ENCODE data around the gene SPACDR.
A peak's percentile ranks its signal among the peaks of the same experiment; 100 is the strongest.

The SPACDR gene

GRCh38 chr7:100478958-100479660 lies 15.0 kb upstream of the SPACDR start, which contains the start of gene TSC22D4:
TSC22D4 (minus strand) TSS chr7:100479214; CDS start chr7:100478038, 1,176 bp downstream.
- Histone ChIP-seq H3K27ac (ENCODE audit: low read length, poor library complexity, severe bottlenecking) (peak within 1 kb of the TSS; percentile 83), H3K27me3 (ENCODE audit: control insufficient read depth in 1 of 2, insufficient read depth in 1 of 2, low read length in 2 of 2) (no peaks in the 10 kb centered on the region), H2AK5ac (ENCODE audit: low read length, severe bottlenecking) (no peak within 1 kb of the TSS), H3K79me1 (replicated peaks; ENCODE audit: low read length, poor library complexity, severe bottlenecking) (peaks cover 10% of the 10 kb centered on the region), H2BK12ac (ENCODE audit: low read length in 2 of 2) (peak within 1 kb of the TSS; percentile 87), H3K36me3 (ENCODE audit: control insufficient read depth in 1 of 2, insufficient read depth in 2 of 2, low read depth in 1 of 2, low read length in 2 of 2) (peaks cover 19 to 23% of the 10 kb centered on the region in 2 experiments), H3K4me1 (ENCODE audit: control insufficient read depth, insufficient read depth, low read depth, low read length) (peaks cover 29% of the 10 kb centered on the region), H2AFZ (ENCODE audit: low read depth, low read length) (peak within 1 kb of the TSS; percentile 10), H4K91ac (ENCODE audit: low read length) (peak within 1 kb of the TSS; percentile 81), H4K8ac (ENCODE audit: low read length) (peak within 1 kb of the TSS; percentile 76), H3K18ac (ENCODE audit: low read depth in 1 of 2, low read length in 2 of 2) (peak within 1 kb of the TSS; percentile 97 to 98), H2BK120ac (ENCODE audit: low read depth, low read length) (peak within 1 kb of the TSS; percentile 83), H3K4me3 (ENCODE audit: insufficient read depth in 1 of 2, low read depth in 1 of 2, low read length in 2 of 2) (peak within 1 kb of the TSS; percentile 92 to 97), H3K9me3 (ENCODE audit: control insufficient read depth, low read length) (no peaks in the 10 kb centered on the region), H2BK5ac (ENCODE audit: low read depth, low read length, poor library complexity, severe bottlenecking) (peak within 1 kb of the TSS; percentile 68), H3K14ac (ENCODE audit: low read length in 2 of 2) (peak within 1 kb of the TSS; percentile 93 to 100), H3K23ac (ENCODE audit: low read length in 2 of 2) (peak within 1 kb of the TSS; percentile 54 to 61), H3K9ac (ENCODE audit: low read length) (peak within 1 kb of the TSS; percentile 96), H3K4me2 (ENCODE audit: low read length, poor library complexity, severe bottlenecking) (peak within 1 kb of the TSS; percentile 86), H3K4ac (ENCODE audit: low read depth in 1 of 2, low read length in 2 of 2) (peak within 1 kb of the TSS; percentile 96 to 98), H2BK15ac (ENCODE audit: low read depth, poor library complexity, severe bottlenecking) (peak within 1 kb of the TSS; percentile 76)
- 1% methylated on average over 26 of the region's 27 CpGs for WGBS
- DNase-seq, result peak; percentile 97

DNA sequence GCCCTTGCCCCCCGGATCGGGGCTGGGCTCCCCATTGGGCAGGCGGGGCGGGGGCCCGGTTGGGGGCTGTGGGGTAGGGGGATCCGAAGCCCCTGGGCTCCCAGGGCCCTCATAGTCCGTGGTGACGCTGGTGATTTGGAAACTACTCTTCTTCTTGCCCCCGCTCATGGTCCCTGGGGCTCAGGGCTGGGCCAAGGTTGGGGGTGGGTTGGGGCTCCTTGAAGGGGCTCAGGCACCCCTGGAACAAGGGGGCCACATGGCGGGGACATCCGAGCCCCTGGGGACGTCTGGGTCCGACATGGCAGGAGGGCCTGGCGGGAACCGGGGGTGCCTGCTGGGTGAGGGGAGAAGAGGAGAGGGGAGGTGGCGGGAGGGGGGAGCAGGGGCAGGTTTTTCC lies 13.8 kb upstream of the SPACDR start:
- Histone ChIP-seq H3K9ac (ENCODE audit: low read length) (peak overlapping the region; percentile 96), H3K4me3 (ENCODE audit: insufficient read depth in 1 of 2, low read depth in 1 of 2, low read length in 2 of 2) (peak overlapping the region; percentile 92 to 97), H3K23ac (ENCODE audit: low read length in 2 of 2) (no peak overlapping the region), H2BK15ac (ENCODE audit: low read depth, poor library complexity, severe bottlenecking) (no peak overlapping the region), H2BK120ac (ENCODE audit: low read depth, low read length) (peak overlapping the region; percentile 45), H3K18ac (ENCODE audit: low read depth in 1 of 2, low read length in 2 of 2) (peak overlapping the region in 1 of 2 experiments; percentile 18), H3K27me3 (ENCODE audit: control insufficient read depth in 1 of 2, insufficient read depth in 1 of 2, low read length in 2 of 2) (no peaks in the 10 kb centered on the region), H3K36me3 (ENCODE audit: control insufficient read depth in 1 of 2, insufficient read depth in 2 of 2, low read depth in 1 of 2, low read length in 2 of 2) (peaks cover 29 to 35% of the 10 kb centered on the region in 2 experiments), H2BK5ac (ENCODE audit: low read depth, low read length, poor library complexity, severe bottlenecking) (no peak overlapping the region), H3K4me1 (ENCODE audit: control insufficient read depth, insufficient read depth, low read depth, low read length) (peaks cover 25% of the 10 kb centered on the region), H2AFZ (ENCODE audit: low read depth, low read length) (no peak overlapping the region), H3K79me1 (replicated peaks; ENCODE audit: low read length, poor library complexity, severe bottlenecking) (peaks cover 17% of the 10 kb centered on the region), H3K4ac (ENCODE audit: low read depth in 1 of 2, low read length in 2 of 2) (no peak overlapping the region), H3K27ac (ENCODE audit: low read length, poor library complexity, severe bottlenecking) (no peak overlapping the region), H3K9me3 (ENCODE audit: control insufficient read depth, low read length) (no peaks in the 10 kb centered on the region), H3K14ac (ENCODE audit: low read length in 2 of 2) (peak overlapping the region in 1 of 2 experiments; percentile 45), H4K91ac (ENCODE audit: low read length) (no peak overlapping the region), H2BK12ac (ENCODE audit: low read length in 2 of 2) (no peak overlapping the region), H3K4me2 (ENCODE audit: low read length, poor library complexity, severe bottlenecking) (peak overlapping the region; percentile 86), H2AK5ac (ENCODE audit: low read length, severe bottlenecking) (no peak overlapping the region), H4K8ac (ENCODE audit: low read length) (no peak overlapping the region)
- DNase-seq, result no peak
- WGBS, result 11% methylated on average over 9 of the region's 16 CpGs

GRCh38 chr7:100476903-100477870 lies 13.1 kb upstream of the SPACDR start:
- no peaks in the 10 kb centered on the region for H3K27me3 ChIP-seq (ENCODE audit: control insufficient read depth in 1 of 2, insufficient read depth in 1 of 2, low read length in 2 of 2)
- no peak overlapping the region for H4K91ac ChIP-seq (ENCODE audit: low read length)
- H2AFZ ChIP-seq (ENCODE audit: low read depth, low read length), result no peak overlapping the region
- peaks cover 28% of the 10 kb centered on the region for H3K4me1 ChIP-seq (ENCODE audit: control insufficient read depth, insufficient read depth, low read depth, low read length)
- H2BK5ac ChIP-seq (ENCODE audit: low read depth, low read length, poor library complexity, severe bottlenecking), result no peak overlapping the region
- H3K14ac ChIP-seq (ENCODE audit: low read length in 2 of 2), result peak overlapping the region; percentile 45 to 67
- H3K4ac ChIP-seq (ENCODE audit: low read depth in 1 of 2, low read length in 2 of 2), result no peak overlapping the region
- H2BK12ac ChIP-seq (ENCODE audit: low read length in 2 of 2), result no peak overlapping the region
- H2BK15ac ChIP-seq (ENCODE audit: low read depth, poor library complexity, severe bottlenecking), result no peak overlapping the region
- no peak overlapping the region for H4K8ac ChIP-seq (ENCODE audit: low read length)
- H3K79me1 ChIP-seq (replicated peaks; ENCODE audit: low read length, poor library complexity, severe bottlenecking), result peaks cover 22% of the 10 kb centered on the region
- no peak for DNase-seq
- H2AK5ac ChIP-seq (ENCODE audit: low read length, severe bottlenecking), result no peak overlapping the region
- H3K9me3 ChIP-seq (ENCODE audit: control insufficient read depth, low read length), result no peaks in the 10 kb centered on the region
- H3K36me3 ChIP-seq (ENCODE audit: control insufficient read depth in 1 of 2, insufficient read depth in 2 of 2, low read depth in 1 of 2, low read length in 2 of 2), result peaks cover 31 to 42% of the 10 kb centered on the region in 2 experiments
- H3K27ac ChIP-seq (ENCODE audit: low read length, poor library complexity, severe bottlenecking), result no peak overlapping the region
- peak overlapping the region in 1 of 2 experiments; percentile 81 for H3K23ac ChIP-seq (ENCODE audit: low read length in 2 of 2)
- no peak overlapping the region for H2BK120ac ChIP-seq (ENCODE audit: low read depth, low read length)
- H3K4me3 ChIP-seq (ENCODE audit: insufficient read depth in 1 of 2, low read depth in 1 of 2, low read length in 2 of 2), result peak overlapping the region; percentile 92 to 97
- peak overlapping the region; percentile 86 for H3K4me2 ChIP-seq (ENCODE audit: low read length, poor library complexity, severe bottlenecking)
- peak overlapping the region; percentile 96 for H3K9ac ChIP-seq (ENCODE audit: low read length)
- 44% methylated on average over 29 of the region's 30 CpGs for WGBS
- peak overlapping the region in 1 of 2 experiments; percentile 16 for H3K18ac ChIP-seq (ENCODE audit: low read depth in 1 of 2, low read length in 2 of 2)
